ENCODE measurements around the gene CRACR2A.

- TF ChIP-seq CTCF (conservative IDR thresholded peaks at IDR 0.05; ENCODE audit: low read depth, low read length) (no peak), EZH2 (IDR thresholded peaks at IDR 0.05; ENCODE audit: low read length, unreplicated experiment) (no peak), EZH2phosphoT487 (IDR thresholded peaks at IDR 0.05; ENCODE audit: borderline replicate concordance, low read length) (no peak)
These were observed 137.0 kb downstream of the CRACR2A start for GRCh38 chr12:3615862-3616261.
